RWPE1 (cell line): ENCODE measurements around the gene C2orf15.

Source experiments
- CTCF ChIA-PET: fragments of 350-600 bp; sonication (Branson Sonifier 250); formaldehyde crosslinking; extraction: SDS; loops from one replicate; lab custom pipeline; 2021; lab: Yijun Ruan, JAX
- POLR2A ChIA-PET: fragments of 400-600 bp; formaldehyde crosslinking; extraction: SDS; loops from one replicate; lab custom pipeline; 2020; ENCODE audit warnings: antibody characterized with exemption; ENCODE audit not compliant: low non-redundant PET; lab: Yijun Ruan, JAX
- DNase-seq: peaks from one replicate; pipeline ENCODE4 v3.0.0; 2012; ENCODE audit warnings: low spot score
- H3K27ac ChIP-seq: fragments of 450-650 bp; 2 replicates; pipeline ENCODE4 v1.5.1; 2017
- CTCF ChIP-seq: fragments of 450-650 bp; conservative IDR thresholded peaks from 2 replicates; pipeline ENCODE4 v1.5.1; 2017; ENCODE audit warnings: low read depth, mild to moderate bottlenecking

Gene C2orf15

GRCh38 chr2:99200076-99200800, 58.7 kb downstream of the C2orf15 start:
- DNase-seq, result no peak
- no peak overlapping the region for H3K27ac ChIP-seq
- CTCF ChIA-PET, result interaction anchor here (0.6 kb wide), 2 partner anchors 64 to 1053 kb away, joined by 3 to 4 read pairs; no protein-coding TSS in a partner anchor
- TF ChIP-seq CTCF, result no peak
- POLR2A ChIA-PET, result no interaction called here
